Epithelial cell of proximal tubule (primary cell): ENCODE results near the gene PTPRN2. TPM values are rescaled to one million over a fixed set of nuclear protein-coding genes. Genes with fewer than 3 reads are reported as not detected.
"Not testable (repeated sequence)": the region's sequence is repeated elsewhere in the genome, so short reads cannot be mapped to it uniquely, and the experiment has no call there.

ENCODE experiments used
- DNase-seq: peaks from one replicate; pipeline ENCODE4 v3.0.0-alpha.2; 2011; ENCODE audit warnings: low read depth
- H3K4me3 ChIP-seq: 2 replicates; pipeline ENCODE4 v1.5.1; 2011; ENCODE audit warnings: low read depth, mild to moderate bottlenecking, low read length
- CTCF ChIP-seq: conservative IDR thresholded peaks from 2 replicates; pipeline ENCODE4 v1.5.1; 2012; ENCODE audit warnings: low read depth, mild to moderate bottlenecking, low read length
- total RNA-seq: library from RNA; depleted of rRNA; stranded (reverse); fragments of >200 nt; gene quantifications from 2 replicates; pipeline ENCODE4 v1.2.3, GENCODE V29; 2015

Gene PTPRN2
- total RNA-seq, 1 donor from 2014 or later: 2.8 TPM

- DNase-seq: no peak
- no peak for TF ChIP-seq CTCF
- no peak overlapping the region for H3K4me3 ChIP-seq
Observed at GRCh38 chr7:157597562-157597961, 990.1 kb downstream of the PTPRN2 start.

GRCh38 chr7:157596881-157597280 is 990.7 kb downstream of the PTPRN2 start:
- H3K4me3 ChIP-seq: no peak overlapping the region
- no peak for TF ChIP-seq CTCF
- no peak for DNase-seq

- DNase-seq: no peak
- TF ChIP-seq CTCF: no peak
- H3K4me3 ChIP-seq: no peak overlapping the region
Observed at GRCh38 chr7:157596471-157596870, 991.2 kb downstream of the PTPRN2 start.

- no peak for TF ChIP-seq CTCF
- no peak overlapping the region for H3K4me3 ChIP-seq
- no peak for DNase-seq
Observed at GRCh38 chr7:157596026-157596425, 991.6 kb downstream of the PTPRN2 start.

GRCh38 chr7:157595086-157595855 is 992.4 kb downstream of the PTPRN2 start:
- no peak for DNase-seq
- no peak for TF ChIP-seq CTCF

GRCh38 chr7:157594306-157594705 is 993.3 kb downstream of the PTPRN2 start:
- no peak overlapping the region for H3K4me3 ChIP-seq
- no peak for DNase-seq
- no peak for TF ChIP-seq CTCF

More at GRCh38 chr7:157595086-157595855, 992.4 kb downstream of the PTPRN2 start:
- no peak overlapping the region for H3K4me3 ChIP-seq

- no peak for TF ChIP-seq CTCF
- no peak overlapping the region for H3K4me3 ChIP-seq
- DNase-seq: no peak
Observed at GRCh38 chr7:157593541-157593940, 994.1 kb downstream of the PTPRN2 start.

- DNase-seq, H3K4me3 ChIP-seq: not testable (repeated sequence)
Observed at GRCh38 chr7:157592636-157593320, 994.8 kb downstream of the PTPRN2 start.
